Spleen (tissue), 7 donors: ENCODE results near the gene KLHL21.

Experiments
- CTCF ChIP-seq, 11 experiments: fragments of 200-600 bp in 7 of 11; fragments of 450-650 bp in 4 of 11; sonication (generic) in 4 of 11; IDR thresholded peaks in 8 of 11; conservative IDR thresholded peaks in 3 of 11; 1 replicate in 7 of 11; 2 replicates in 4 of 11; pipeline versions ENCODE4 v1.4.0 to v1.8.0; 2016 to 2021; ENCODE audit warnings: antibody characterized with exemption in 11 of 11, inconsistent platforms in 4 of 11, mild to moderate bottlenecking in 1 of 11
- POLR2A ChIP-seq, 3 donors: fragments of 450-650 bp; IDR thresholded peaks; one replicate each; pipeline ENCODE4 v1.5.1; 2017; ENCODE audit warnings: antibody characterized with exemption in 3 of 3, mild to moderate bottlenecking in 1 of 3
- POLR2AphosphoS5 ChIP-seq, 3 donors: sonication (generic); formaldehyde crosslinking; IDR thresholded peaks; one replicate each; pipeline ENCODE4 v1.5.1; 2017; ENCODE audit warnings: antibody characterized with exemption in 3 of 3
- donor health status: DM: no; HTN: no; CAD: no; lungs with moderate emphysema.
- donor health status: DM: no; HTN: no; CAD: no.
- donor health status: DM: no; HTN: no; CAD: no.

GRCh38 chr1:6554031-6554906 is 48.4 kb downstream of the KLHL21 start, which contains the start of gene NOL9:
- peak; percentile 93 to 100 (median 98) for TF ChIP-seq CTCF (IDR thresholded peaks at IDR 0.05 in 8 of 11, conservative IDR thresholded peaks at IDR 0.05 in 3 of 11)
- no peak for TF ChIP-seq POLR2A (IDR thresholded peaks at IDR 0.05)
- peak; percentile 86 to 93 (median 87) for TF ChIP-seq POLR2AphosphoS5 (IDR thresholded peaks at IDR 0.05)
